Measurements from ENCODE around the gene C14orf119. TPM values are rescaled to one million over a fixed set of nuclear protein-coding genes. Genes with fewer than 3 reads are reported as not detected.

Gene C14orf119
- total RNA-seq, 1 experiment from 2014 or later: 54.5 TPM

- Histone ChIP-seq H3K27ac (ENCODE audit: low read depth, low read length, poor library complexity, severe bottlenecking) (no peak overlapping the region), H3K36me3 (ENCODE audit: insufficient read depth, low read length, poor library complexity, severe bottlenecking) (no peaks in the 10 kb centered on the region), H3K4me3 (ENCODE audit: low read depth, low read length, poor library complexity, severe bottlenecking) (no peak overlapping the region), H3K27me3 (replicated peaks; ENCODE audit: insufficient read depth, low read depth, low read length, poor library complexity) (peaks cover 13% of the 10 kb centered on the region), H3K4me1 (ENCODE audit: insufficient read depth, low read length, poor library complexity, severe bottlenecking) (no peaks in the 10 kb centered on the region), H3K9me3 (ENCODE audit: low read depth, low read length, poor library complexity, severe bottlenecking) (no peaks in the 10 kb centered on the region)
- CTCF ChIA-PET: interaction anchor here (2.4 kb wide), 1 partner anchor 10 kb away, joined by 11 read pairs; no protein-coding TSS in a partner anchor
- BruUV-seq (replicated peaks): no TSS peak
- no peak for TF ChIP-seq CTCF (conservative IDR thresholded peaks at IDR 0.05; ENCODE audit: low read depth, low read length)
- no peak for TF ChIP-seq EZH2 (IDR thresholded peaks at IDR 0.05; ENCODE audit: borderline replicate concordance, low read depth, low read length, poor library complexity, severe bottlenecking)
- DNase-seq (ENCODE audit: low spot score): no peak
- POLR2A ChIA-PET (ENCODE audit: low non-redundant PET): no interaction called here
- intact Hi-C loops (cut with micrococcal nuclease; ENCODE audit: unreplicated experiment): no loop called here
Measured at GRCh38 chr14:23110579-23111365, 15.5 kb downstream of the C14orf119 start.

- no peak for TF ChIP-seq EZH2 (IDR thresholded peaks at IDR 0.05; ENCODE audit: borderline replicate concordance, low read depth, low read length, poor library complexity, severe bottlenecking)
- TF ChIP-seq CTCF (conservative IDR thresholded peaks at IDR 0.05; ENCODE audit: low read depth, low read length): no peak
- no peak for DNase-seq (ENCODE audit: low spot score)
- intact Hi-C loops (cut with micrococcal nuclease; ENCODE audit: unreplicated experiment): no loop called here
Measured at GRCh38 chr14:23112359-23113178, 17.3 kb downstream of the C14orf119 start.

DNA sequence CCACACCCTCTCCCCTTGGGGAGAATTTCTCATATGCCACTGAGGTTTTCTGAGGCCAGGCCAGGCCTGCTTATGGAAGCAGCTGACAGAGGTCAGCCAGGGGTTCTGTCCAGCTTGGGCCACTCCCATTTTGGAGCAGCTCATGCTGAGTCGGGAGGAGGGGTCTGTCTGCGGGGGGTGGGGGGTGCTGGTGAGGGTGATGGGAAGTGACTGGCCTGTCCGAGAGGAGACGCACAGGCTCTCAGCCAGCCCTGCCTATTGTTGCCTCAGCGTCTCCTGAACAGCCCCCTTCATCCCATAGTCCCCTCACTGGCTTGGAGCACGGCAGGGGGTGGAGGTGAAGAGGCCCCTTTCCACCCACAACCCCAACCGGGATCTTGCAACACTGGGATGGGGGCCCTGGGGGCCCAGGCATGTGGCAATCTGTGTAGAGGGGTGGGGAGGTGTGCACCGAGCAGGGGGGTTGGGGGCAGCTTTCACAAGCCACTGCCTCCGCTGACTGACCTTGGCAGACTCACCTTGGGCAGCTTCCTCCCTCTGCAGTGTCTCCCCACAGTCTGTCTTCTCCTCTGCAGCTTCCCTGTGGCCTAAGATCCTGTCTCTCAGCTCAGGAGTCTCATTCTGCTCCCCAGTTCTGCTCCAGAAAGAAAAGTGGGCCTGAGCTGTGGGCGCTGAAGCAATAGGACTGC is 18.3 kb downstream of the C14orf119 start:
- DNase-seq (ENCODE audit: low spot score): no peak
- no peaks in the 10 kb centered on the region for H3K36me3 ChIP-seq (ENCODE audit: insufficient read depth, low read length, poor library complexity, severe bottlenecking)
- CTCF ChIA-PET: interaction anchor here (0.6 kb wide), 1 partner anchor 119 kb away, joined by 5 read pairs; no protein-coding TSS in a partner anchor
- intact Hi-C loops (cut with micrococcal nuclease; ENCODE audit: unreplicated experiment): no loop called here
- H3K27ac ChIP-seq (ENCODE audit: low read depth, low read length, poor library complexity, severe bottlenecking): no peak overlapping the region
- H3K9me3 ChIP-seq (ENCODE audit: low read depth, low read length, poor library complexity, severe bottlenecking): no peaks in the 10 kb centered on the region
- H3K4me1 ChIP-seq (ENCODE audit: insufficient read depth, low read length, poor library complexity, severe bottlenecking): no peaks in the 10 kb centered on the region
- no TSS peak for BruUV-seq (replicated peaks)
- POLR2A ChIA-PET (ENCODE audit: low non-redundant PET): no interaction called here
- no peak overlapping the region for H3K4me3 ChIP-seq (ENCODE audit: low read depth, low read length, poor library complexity, severe bottlenecking)
- TF ChIP-seq EZH2 (IDR thresholded peaks at IDR 0.05; ENCODE audit: borderline replicate concordance, low read depth, low read length, poor library complexity, severe bottlenecking) (no peak), CTCF (conservative IDR thresholded peaks at IDR 0.05; ENCODE audit: low read depth, low read length) (no peak)
- H3K27me3 ChIP-seq (replicated peaks; ENCODE audit: insufficient read depth, low read depth, low read length, poor library complexity): peaks cover 13% of the 10 kb centered on the region

More at GRCh38 chr14:23112359-23113178, 17.3 kb downstream of the C14orf119 start:
- no TSS peak for BruUV-seq (replicated peaks)
- no peak overlapping the region for H3K4me3 ChIP-seq (ENCODE audit: low read depth, low read length, poor library complexity, severe bottlenecking)
- H3K4me1 ChIP-seq (ENCODE audit: insufficient read depth, low read length, poor library complexity, severe bottlenecking): no peaks in the 10 kb centered on the region
- H3K9me3 ChIP-seq (ENCODE audit: low read depth, low read length, poor library complexity, severe bottlenecking): no peaks in the 10 kb centered on the region
- no peaks in the 10 kb centered on the region for H3K36me3 ChIP-seq (ENCODE audit: insufficient read depth, low read length, poor library complexity, severe bottlenecking)
- peaks cover 13% of the 10 kb centered on the region for H3K27me3 ChIP-seq (replicated peaks; ENCODE audit: insufficient read depth, low read depth, low read length, poor library complexity)
- CTCF ChIA-PET: interaction anchor here (0.6 to 2.4 kb wide), 2 partner anchors 8 to 41 kb away, joined by 3 to 11 read pairs; no protein-coding TSS in a partner anchor
- POLR2A ChIA-PET (ENCODE audit: low non-redundant PET): no interaction called here
- no peak overlapping the region for H3K27ac ChIP-seq (ENCODE audit: low read depth, low read length, poor library complexity, severe bottlenecking)

Data from A673 (cell line).